GM18508 (cell line): ENCODE measurements around the gene SPOCK2.
"Not testable (repeated sequence)": the region's sequence is repeated elsewhere in the genome, so short reads cannot be mapped to it uniquely, and the experiment has no call there.

Experiments
- ATAC-seq: cut with Tn5 transposase; IDR thresholded peaks from one replicate; pipeline ENCODE4 v1.9.1; 2021; ENCODE audit warnings: moderate number of reproducible peaks; ENCODE audit not compliant: insufficient read depth, unreplicated experiment

The SPOCK2 gene

GRCh38 chr10:72087969-72088888 lies at the start of gene SPOCK2:
TSS of gene SPOCK2 (minus strand) at chr10:72088551. CDS start at chr10:72088328, 223 bp downstream.
- no peak for ATAC-seq

- no peak for ATAC-seq
Measured at GRCh38 chr10:72137583-72137982, 49.2 kb upstream of the SPOCK2 start.

- ATAC-seq: not testable (repeated sequence)
Measured at GRCh38 chr10:72136225-72136624, 47.9 kb upstream of the SPOCK2 start.

GRCh38 chr10:72134785-72135767 lies 46.7 kb upstream of the SPOCK2 start:
- ATAC-seq: no peak

GRCh38 chr10:72133517-72133916 lies 45.2 kb upstream of the SPOCK2 start:
- peak; percentile 88 for ATAC-seq

- ATAC-seq: no peak
Measured at GRCh38 chr10:72132854-72133253, 44.5 kb upstream of the SPOCK2 start.

GRCh38 chr10:72127571-72127970 lies 39.2 kb upstream of the SPOCK2 start:
- no peak for ATAC-seq

- no peak for ATAC-seq
Measured at GRCh38 chr10:72126872-72127232, 38.5 kb upstream of the SPOCK2 start.

GRCh38 chr10:72126184-72126871 lies 38.0 kb upstream of the SPOCK2 start:
- no peak for ATAC-seq

- ATAC-seq: no peak
Measured at GRCh38 chr10:72124989-72125388, 36.6 kb upstream of the SPOCK2 start.

- ATAC-seq: no peak
Measured at GRCh38 chr10:72124381-72124780, 36.0 kb upstream of the SPOCK2 start.

- ATAC-seq: no peak
Measured at GRCh38 chr10:72123616-72124015, 35.3 kb upstream of the SPOCK2 start.

GRCh38 chr10:72122221-72122620 lies 33.9 kb upstream of the SPOCK2 start:
- ATAC-seq: no peak

GRCh38 chr10:72121389-72121788 lies 33.0 kb upstream of the SPOCK2 start:
- ATAC-seq: no peak

- ATAC-seq: no peak
Measured at GRCh38 chr10:72116372-72116771, 28.0 kb upstream of the SPOCK2 start.

- ATAC-seq: no peak
Measured at GRCh38 chr10:72114706-72115450, 26.5 kb upstream of the SPOCK2 start.

GRCh38 chr10:72110673-72111401 lies 22.5 kb upstream of the SPOCK2 start:
- no peak for ATAC-seq

GRCh38 chr10:72109636-72110157 lies 21.3 kb upstream of the SPOCK2 start:
- ATAC-seq: no peak
